Activated naive CD8-positive, alpha-beta T cell (primary cell): ENCODE data around the gene REC114.
"Not testable (repeated sequence)": the region's sequence is repeated elsewhere in the genome, so short reads cannot be mapped to it uniquely, and the experiment has no call there.

Experiments
- H3K27ac Mint-ChIP-seq: one replicate; pipeline ENCODE4 v1.8.0; 2021; ENCODE audit warnings: mixed read lengths
- H3K27me3 Mint-ChIP-seq: one replicate; pipeline ENCODE4 v1.8.0; 2021; ENCODE audit warnings: mixed read lengths
- H3K36me3 Mint-ChIP-seq: one replicate; pipeline ENCODE4 v1.8.0; 2021; ENCODE audit warnings: mixed read lengths
- H3K4me1 Mint-ChIP-seq: one replicate; pipeline ENCODE4 v1.8.0; 2021; ENCODE audit warnings: low read depth, mixed read lengths
- H3K4me3 Mint-ChIP-seq: one replicate; pipeline ENCODE4 v1.8.0; 2021; ENCODE audit warnings: mild to moderate bottlenecking, mixed read lengths
- H3K9me3 Mint-ChIP-seq: one replicate; pipeline ENCODE4 v1.8.0; 2021; ENCODE audit warnings: low read depth, mixed read lengths

REC114 gene, protein sequence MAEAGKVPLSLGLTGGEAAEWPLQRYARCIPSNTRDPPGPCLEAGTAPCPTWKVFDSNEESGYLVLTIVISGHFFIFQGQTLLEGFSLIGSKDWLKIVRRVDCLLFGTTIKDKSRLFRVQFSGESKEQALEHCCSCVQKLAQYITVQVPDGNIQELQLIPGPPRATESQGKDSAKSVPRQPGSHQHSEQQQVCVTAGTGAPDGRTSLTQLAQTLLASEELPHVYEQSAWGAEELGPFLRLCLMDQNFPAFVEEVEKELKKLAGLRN

DNA sequence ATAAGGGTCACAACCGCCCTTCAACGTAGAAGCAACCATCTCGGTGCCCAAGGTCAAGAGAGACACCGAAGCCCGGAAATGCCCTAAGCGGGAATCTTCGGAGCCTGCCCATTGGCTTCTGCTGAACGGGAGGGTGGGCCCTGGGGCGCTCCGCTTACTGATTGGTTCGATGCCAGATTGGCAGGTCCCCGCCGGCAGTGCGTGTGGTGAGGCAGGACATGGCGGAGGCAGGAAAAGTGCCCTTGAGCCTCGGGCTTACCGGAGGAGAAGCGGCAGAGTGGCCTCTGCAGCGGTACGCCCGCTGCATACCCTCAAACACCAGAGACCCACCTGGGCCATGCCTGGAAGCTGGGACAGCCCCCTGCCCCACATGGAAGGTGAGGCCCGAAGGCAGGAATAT lies at the start of gene REC114:
TSS of gene REC114 (plus strand) at position 197 of the 400 bp plus-strand sequence. CDS start at position 219, 22 bp downstream.
- Mint-ChIP-seq H3K36me3 (no peaks in the 10 kb centered on the region), H3K27ac (no peak within 1 kb of the TSS), H3K4me1 (peaks cover 4% of the 10 kb centered on the region), H3K4me3 (no peak within 1 kb of the TSS), H3K9me3 (no peaks in the 10 kb centered on the region), H3K27me3 (peaks cover 9% of the 10 kb centered on the region)

DNA sequence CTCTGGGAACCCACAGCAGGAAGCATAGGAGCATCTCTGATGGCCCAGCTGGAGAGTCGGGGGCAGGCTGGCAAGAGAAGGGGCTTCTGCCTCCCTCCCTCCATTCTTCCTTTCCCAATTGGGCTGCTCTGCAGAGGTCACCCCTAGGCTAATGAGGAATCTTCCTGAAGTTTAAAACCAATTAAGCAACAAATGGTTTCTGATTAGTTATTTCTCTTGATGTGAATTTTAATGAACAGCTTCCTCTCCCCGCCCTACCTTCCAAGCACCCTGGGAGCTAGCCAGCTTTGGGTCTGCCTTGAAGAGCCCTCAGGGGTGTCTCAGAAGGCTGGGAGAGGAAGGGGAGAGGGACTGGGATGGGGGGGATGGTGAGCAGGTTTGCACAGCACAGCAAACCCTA lies 49.6 kb upstream of the REC114 start:
- Mint-ChIP-seq H3K4me3 (no peak overlapping the region), H3K27ac (no peak overlapping the region), H3K36me3 (no peaks in the 10 kb centered on the region), H3K27me3 (peaks cover 2% of the 10 kb centered on the region), H3K4me1 (no peaks in the 10 kb centered on the region), H3K9me3 (no peaks in the 10 kb centered on the region)

DNA sequence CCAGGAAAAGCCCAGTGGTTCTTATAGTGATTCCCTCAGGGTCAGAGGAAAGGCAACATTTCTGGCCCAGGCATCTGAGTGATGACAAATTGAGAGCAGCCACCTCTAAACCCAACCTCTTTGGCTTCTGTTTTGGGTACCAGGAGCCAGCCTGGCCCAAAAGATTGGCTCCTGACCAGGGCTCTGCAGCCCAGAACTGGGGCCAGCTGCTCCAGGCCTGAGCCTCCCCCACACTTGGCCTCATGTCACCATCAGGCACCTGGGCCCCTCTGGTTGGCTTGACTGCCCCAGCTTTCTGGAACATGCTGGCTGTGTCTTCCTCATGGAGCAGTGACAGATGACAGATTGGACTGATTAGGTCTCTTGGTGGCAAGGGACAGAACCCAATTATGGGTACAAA lies 48.2 kb upstream of the REC114 start:
- Mint-ChIP-seq H3K36me3 (no peaks in the 10 kb centered on the region), H3K27ac (no peak overlapping the region), H3K4me3 (no peak overlapping the region), H3K9me3 (no peaks in the 10 kb centered on the region), H3K27me3 (peaks cover 2% of the 10 kb centered on the region), H3K4me1 (no peaks in the 10 kb centered on the region)

DNA sequence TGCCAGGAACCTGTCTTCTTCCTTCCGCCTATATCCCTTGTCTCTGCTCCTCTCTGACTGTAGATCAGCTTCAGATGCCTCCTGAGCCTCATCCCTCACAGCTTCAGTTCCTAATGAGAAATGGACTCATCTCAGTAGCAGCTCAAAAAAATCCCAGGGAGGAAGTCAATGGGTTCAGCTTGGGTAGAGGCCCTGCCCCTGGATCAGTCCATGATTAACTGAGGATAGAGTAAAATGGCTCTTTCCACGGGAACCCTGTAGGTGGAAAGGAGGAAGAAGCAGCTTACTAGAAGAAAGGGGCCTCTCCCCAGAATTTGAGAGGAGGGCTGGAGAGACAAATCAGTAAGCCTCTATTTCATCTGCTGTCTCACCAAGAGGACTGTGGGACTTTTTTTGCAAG lies 47.3 kb upstream of the REC114 start:
- no peaks in the 10 kb centered on the region for H3K36me3 Mint-ChIP-seq
- no peaks in the 10 kb centered on the region for H3K9me3 Mint-ChIP-seq
- no peaks in the 10 kb centered on the region for H3K4me1 Mint-ChIP-seq
- peaks cover 2% of the 10 kb centered on the region for H3K27me3 Mint-ChIP-seq
- no peak overlapping the region for H3K4me3 Mint-ChIP-seq
- no peak overlapping the region for H3K27ac Mint-ChIP-seq

DNA sequence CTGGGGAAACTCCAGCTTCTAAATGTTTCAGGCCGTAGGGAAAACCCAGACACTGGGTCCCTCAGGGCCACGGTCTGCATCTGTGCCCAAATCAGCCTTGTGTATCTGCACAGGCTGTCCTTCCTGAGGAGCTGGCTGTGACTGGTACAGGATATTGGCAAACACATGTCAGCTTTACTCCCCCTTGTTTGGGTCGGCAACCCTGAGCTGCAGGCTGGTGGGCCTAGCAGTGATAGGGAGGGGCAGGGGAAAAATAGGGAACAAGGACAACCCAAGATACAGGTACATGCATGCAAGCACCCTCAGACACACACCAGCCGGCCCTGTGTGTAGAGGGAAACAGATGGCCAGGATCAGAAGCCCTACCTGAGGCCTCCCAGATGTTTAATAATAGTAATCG lies 45.5 kb upstream of the REC114 start:
- Mint-ChIP-seq H3K4me1 (no peaks in the 10 kb centered on the region), H3K27me3 (no peaks in the 10 kb centered on the region), H3K4me3 (no peak overlapping the region), H3K27ac (no peak overlapping the region), H3K9me3 (no peaks in the 10 kb centered on the region), H3K36me3 (no peaks in the 10 kb centered on the region)

DNA sequence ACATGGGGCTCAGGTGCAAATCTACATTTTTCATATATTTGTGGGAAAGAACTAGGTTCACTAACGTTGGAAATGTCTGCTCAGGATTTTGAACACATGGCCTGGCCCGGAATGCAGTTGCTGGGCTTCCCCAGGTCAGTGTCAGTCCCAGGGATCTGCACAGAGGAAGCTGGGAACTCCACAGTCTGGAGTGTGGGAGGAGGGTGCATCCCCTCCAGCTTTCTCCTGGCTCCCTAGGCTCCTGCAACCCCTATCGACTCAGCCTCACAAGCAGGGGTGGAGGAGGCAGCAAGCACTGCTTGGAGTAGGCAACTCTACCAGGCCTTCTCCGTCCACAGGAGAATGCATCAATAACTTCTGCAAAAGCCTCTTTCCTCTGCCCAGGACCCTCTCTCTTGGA lies 44.1 kb upstream of the REC114 start:
- Mint-ChIP-seq H3K9me3 (no peaks in the 10 kb centered on the region), H3K27ac (no peak overlapping the region), H3K4me1 (no peaks in the 10 kb centered on the region), H3K27me3 (no peaks in the 10 kb centered on the region), H3K4me3 (no peak overlapping the region), H3K36me3 (no peaks in the 10 kb centered on the region)

DNA sequence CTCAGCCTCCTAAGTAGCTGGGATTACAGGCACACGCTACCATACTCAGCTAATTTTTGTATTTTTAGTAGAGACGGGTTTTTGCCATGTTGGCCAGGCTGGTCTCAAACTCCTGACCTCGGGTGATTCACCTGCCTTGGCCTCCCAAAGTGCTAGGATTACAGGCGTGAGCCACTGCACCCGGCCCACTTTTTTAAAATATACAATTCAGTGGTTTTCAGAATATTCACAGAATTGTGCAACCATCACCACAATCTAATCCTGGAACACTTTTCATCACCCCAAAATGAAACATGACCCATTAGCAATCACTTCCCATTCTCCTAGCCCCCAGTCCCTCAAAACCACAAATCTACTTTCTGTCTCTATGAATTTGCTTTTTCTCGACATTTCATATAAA lies 42.7 kb upstream of the REC114 start:
- not testable (repeated sequence) for H3K4me1 Mint-ChIP-seq, H3K27me3 Mint-ChIP-seq, H3K36me3 Mint-ChIP-seq, H3K4me3 Mint-ChIP-seq, H3K27ac Mint-ChIP-seq, H3K9me3 Mint-ChIP-seq

DNA sequence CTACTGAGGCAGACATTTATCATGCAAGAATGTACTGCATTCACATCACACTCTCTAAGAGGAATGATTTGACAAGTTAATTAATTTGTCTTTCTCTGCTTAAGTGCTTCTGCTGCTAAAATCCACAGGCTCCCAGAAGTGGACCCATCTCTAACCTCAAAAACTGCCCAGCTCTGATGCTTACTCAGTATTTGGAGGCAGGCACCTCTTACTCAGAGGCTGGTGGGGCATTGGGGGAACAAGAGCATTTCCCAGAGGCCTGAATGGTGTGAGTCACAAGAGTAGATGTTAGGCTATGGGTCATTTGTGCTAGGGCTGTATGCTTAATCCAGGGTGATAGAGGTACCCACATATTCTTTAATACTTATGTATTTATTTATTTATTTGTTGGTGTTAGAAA lies 39.8 kb upstream of the REC114 start:
- no peak overlapping the region for H3K4me3 Mint-ChIP-seq
- no peak overlapping the region for H3K27ac Mint-ChIP-seq
- H3K4me1 Mint-ChIP-seq = no peaks in the 10 kb centered on the region
- no peaks in the 10 kb centered on the region for H3K36me3 Mint-ChIP-seq
- peaks cover 7% of the 10 kb centered on the region for H3K27me3 Mint-ChIP-seq
- H3K9me3 Mint-ChIP-seq = peaks cover 4% of the 10 kb centered on the region

DNA sequence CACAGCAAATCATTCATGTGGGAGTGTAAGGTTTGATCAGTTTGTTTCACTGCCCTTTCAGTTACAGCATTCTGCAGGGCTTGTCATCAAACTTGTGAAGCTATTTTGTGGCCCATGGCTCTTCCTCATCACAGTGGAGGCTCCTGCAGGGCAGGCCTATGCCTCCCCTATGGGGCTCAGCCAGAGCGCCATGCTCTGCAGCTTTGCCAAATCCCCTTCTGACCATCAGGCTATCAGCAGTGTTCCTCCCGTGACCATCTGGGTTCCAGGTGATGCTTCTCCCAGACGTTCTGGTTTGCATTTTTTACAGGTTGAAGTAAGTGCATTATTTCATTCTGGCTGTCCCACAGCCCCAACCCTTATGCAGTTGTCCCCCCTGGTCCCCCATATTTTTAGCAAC lies 28.1 kb upstream of the REC114 start:
- no peaks in the 10 kb centered on the region for H3K36me3 Mint-ChIP-seq
- H3K9me3 Mint-ChIP-seq = no peaks in the 10 kb centered on the region
- H3K27ac Mint-ChIP-seq = no peak overlapping the region
- H3K4me1 Mint-ChIP-seq = no peaks in the 10 kb centered on the region
- H3K4me3 Mint-ChIP-seq = no peak overlapping the region
- peaks cover 14% of the 10 kb centered on the region for H3K27me3 Mint-ChIP-seq

DNA sequence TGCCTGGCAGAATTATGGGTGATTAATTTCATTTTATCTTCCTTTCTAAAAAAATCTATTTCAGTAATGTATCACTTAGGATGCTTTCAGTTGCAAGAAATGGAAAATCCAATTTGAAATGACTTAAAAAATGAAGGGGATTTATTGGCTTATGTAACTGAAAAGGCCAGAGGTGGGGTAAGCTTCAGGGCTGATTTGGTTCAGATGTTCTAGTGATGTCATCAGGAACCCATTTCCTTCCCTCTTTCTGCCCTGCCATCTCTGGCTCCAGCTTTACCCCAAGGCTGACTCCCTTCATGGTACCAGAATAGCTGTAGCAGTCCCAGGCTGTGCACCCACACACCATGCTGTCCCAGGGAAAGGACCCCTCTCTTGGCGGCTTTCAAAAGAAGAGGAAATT lies 18.5 kb upstream of the REC114 start:
- Mint-ChIP-seq H3K27me3 (peaks cover 5% of the 10 kb centered on the region), H3K4me1 (no peaks in the 10 kb centered on the region), H3K27ac (no peak overlapping the region), H3K36me3 (no peaks in the 10 kb centered on the region), H3K4me3 (no peak overlapping the region), H3K9me3 (no peaks in the 10 kb centered on the region)

DNA sequence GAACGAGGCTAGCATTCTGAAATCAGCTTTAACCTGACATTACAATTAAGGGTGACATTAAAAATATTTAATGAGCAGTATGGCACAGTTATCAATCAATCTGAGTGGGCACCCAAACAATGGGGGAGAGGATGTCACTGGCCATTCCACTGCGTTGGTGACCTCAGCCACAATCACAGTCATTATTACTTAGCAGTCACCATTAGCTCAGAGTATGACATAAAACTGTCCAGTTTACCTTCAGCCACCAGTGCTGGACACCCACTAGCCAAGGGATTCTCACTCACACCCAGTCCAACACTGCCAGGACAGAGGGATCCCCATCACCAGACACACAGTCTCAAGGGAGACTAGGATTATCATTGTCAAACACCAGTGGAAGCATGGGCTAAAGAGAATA lies 17.5 kb upstream of the REC114 start:
- H3K4me1 Mint-ChIP-seq = no peaks in the 10 kb centered on the region
- no peak overlapping the region for H3K4me3 Mint-ChIP-seq
- H3K36me3 Mint-ChIP-seq = no peaks in the 10 kb centered on the region

DNA sequence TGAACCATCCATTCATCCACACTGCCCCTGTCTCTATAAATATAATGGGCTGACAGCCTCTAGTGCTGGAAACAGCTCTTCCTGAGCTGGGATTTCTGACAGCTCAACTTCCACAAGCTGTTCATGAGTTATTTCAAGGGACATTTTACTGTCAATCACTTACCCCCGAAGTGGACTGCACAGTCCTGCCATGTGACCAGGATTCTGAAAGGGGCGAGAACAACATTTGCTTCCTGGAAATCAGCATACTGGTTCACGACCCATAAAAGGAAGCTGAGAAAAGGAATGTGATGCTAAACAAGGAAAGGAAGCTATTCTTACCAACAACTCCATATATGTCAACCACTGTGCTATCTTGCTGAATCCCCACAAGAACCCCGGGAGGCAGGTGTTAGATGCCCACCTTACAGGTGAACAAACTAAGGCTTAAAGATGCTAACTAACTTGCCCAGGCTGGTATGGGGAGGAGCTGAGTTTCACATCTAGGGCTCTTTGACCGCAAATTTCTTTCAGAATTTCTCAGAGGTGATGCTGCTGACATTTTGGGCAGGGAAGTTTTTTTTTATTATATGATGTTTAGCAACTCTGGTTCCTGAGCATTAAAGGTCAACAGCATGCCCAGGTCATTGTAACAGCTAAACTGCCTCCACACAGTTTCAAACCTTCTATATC lies 16.5 kb upstream of the REC114 start:
- peaks cover 5% of the 10 kb centered on the region for H3K27me3 Mint-ChIP-seq
- no peaks in the 10 kb centered on the region for H3K36me3 Mint-ChIP-seq
- no peaks in the 10 kb centered on the region for H3K9me3 Mint-ChIP-seq
- H3K4me1 Mint-ChIP-seq = no peaks in the 10 kb centered on the region
- no peak overlapping the region for H3K27ac Mint-ChIP-seq
- H3K4me3 Mint-ChIP-seq = no peak overlapping the region

More for the DNA sequence above, 17.5 kb upstream of the REC114 start:
- Mint-ChIP-seq H3K9me3 (no peaks in the 10 kb centered on the region), H3K27ac (no peak overlapping the region), H3K27me3 (peaks cover 5% of the 10 kb centered on the region)

DNA sequence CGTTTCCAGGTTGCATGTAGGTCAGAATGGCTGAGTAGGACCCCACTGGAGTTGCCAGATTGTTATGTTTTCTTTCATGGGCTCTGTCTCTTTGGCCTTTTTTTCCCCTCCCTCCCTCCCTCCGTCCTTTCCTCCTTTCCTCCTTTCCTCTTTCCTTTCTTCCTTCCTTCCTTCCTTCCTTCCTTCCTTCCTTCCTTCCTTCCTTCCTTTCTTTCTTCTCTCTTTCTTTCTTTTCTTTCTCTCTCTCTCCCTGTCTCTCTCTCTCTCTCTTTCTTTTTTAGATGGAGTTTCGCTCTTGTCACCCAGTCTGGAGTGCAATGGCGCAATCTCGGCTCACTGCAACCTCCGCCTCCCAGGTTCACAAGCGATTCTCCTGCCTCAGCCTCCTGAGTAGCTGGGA lies 11.6 kb upstream of the REC114 start:
- H3K27ac Mint-ChIP-seq, H3K36me3 Mint-ChIP-seq, H3K4me1 Mint-ChIP-seq, H3K4me3 Mint-ChIP-seq, H3K9me3 Mint-ChIP-seq: not testable (repeated sequence)
- H3K27me3 Mint-ChIP-seq = peaks cover 12% of the 10 kb centered on the region

DNA sequence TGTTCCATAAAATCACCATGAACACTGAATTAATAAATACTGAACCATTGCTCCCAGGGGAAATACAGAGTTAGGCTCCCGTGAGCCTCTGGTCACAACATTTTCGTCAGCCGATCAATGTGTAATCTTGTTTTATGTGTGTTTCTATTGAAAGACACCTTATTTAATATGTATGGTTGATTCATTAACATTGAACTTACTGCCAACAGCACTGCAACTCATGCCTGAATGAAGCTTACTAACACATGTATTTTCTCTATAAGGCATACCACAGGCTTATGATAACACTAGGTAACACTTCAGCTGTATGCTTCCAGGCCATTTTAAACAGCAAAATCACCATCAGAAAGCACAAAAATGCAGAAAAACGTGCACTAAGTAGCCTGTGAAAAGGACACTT lies 9.1 kb upstream of the REC114 start:
- Mint-ChIP-seq H3K9me3 (no peaks in the 10 kb centered on the region), H3K4me3 (no peak overlapping the region), H3K27ac (no peak overlapping the region), H3K4me1 (no peaks in the 10 kb centered on the region), H3K36me3 (no peaks in the 10 kb centered on the region), H3K27me3 (peaks cover 14% of the 10 kb centered on the region)

DNA sequence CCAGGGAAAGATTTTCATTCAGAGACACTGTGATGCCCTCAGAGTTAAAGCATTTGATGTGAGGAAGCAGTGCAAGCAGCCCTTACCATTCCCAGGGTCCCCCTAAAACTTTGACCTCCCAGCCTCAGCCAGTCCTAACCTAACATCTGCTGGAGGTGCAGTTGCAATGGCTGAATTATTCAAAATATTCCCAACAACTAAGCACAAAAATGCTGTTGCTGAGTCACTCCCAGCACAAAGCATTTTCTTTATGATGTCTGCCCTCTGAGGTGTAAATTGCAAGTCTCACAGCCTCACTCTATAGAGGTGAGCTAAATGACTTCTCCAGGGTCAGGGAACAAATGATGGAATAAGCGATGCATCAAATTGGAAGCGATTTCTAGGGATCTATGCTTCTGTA lies 6.4 kb upstream of the REC114 start:
- no peaks in the 10 kb centered on the region for H3K36me3 Mint-ChIP-seq
- no peaks in the 10 kb centered on the region for H3K4me1 Mint-ChIP-seq
- no peak overlapping the region for H3K27ac Mint-ChIP-seq
- no peak overlapping the region for H3K4me3 Mint-ChIP-seq
- H3K9me3 Mint-ChIP-seq = no peaks in the 10 kb centered on the region
- peaks cover 14% of the 10 kb centered on the region for H3K27me3 Mint-ChIP-seq

DNA sequence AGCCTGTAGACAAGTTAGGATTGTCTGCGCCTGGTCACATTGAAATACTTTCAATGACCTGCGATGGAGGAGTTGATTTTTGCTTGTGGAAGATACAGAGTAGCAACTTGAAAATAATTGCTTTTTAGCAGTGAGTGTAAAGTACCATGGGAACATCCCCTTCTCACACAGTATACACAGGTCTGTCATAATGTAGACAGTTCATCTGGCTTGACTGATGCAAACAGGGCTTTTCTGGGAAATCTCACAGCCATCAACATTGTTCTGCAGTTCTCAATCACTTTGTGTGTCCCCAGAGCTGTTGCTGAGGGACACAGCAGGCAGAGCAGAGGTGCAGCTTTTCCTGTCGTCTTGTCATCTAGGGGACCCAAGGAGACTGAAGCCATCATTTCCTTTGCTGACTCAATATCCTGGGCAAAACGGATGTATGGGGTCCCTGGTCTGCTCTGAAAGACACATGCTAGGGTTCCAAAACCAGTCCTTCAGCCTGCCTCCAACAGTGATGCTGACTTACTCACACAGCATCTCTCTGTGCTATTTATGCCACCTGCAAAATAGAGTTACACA lies 5.3 kb upstream of the REC114 start:
- no peak overlapping the region for H3K4me3 Mint-ChIP-seq
- no peaks in the 10 kb centered on the region for H3K36me3 Mint-ChIP-seq
- H3K4me1 Mint-ChIP-seq = no peaks in the 10 kb centered on the region
- H3K27me3 Mint-ChIP-seq = peaks cover 12% of the 10 kb centered on the region
- H3K9me3 Mint-ChIP-seq = no peaks in the 10 kb centered on the region
- no peak overlapping the region for H3K27ac Mint-ChIP-seq
